Measurements from ENCODE around the gene USP51.
A peak's percentile ranks its signal among the peaks of the same experiment; 100 is the strongest.
"Not testable (repeated sequence)": the region's sequence is repeated elsewhere in the genome, so short reads cannot be mapped to it uniquely, and the experiment has no call there.

Gene USP51

GRCh38 chrX:55484948-55485347 is 4.7 kb downstream of the USP51 start:
- TF ChIP-seq CTCF (IDR thresholded peaks at IDR 0.05; ENCODE audit: low read depth, low read length, missing control alignments), result no peak
- no peak overlapping the region for H3K4me3 ChIP-seq (replicated peaks; ENCODE audit: low read depth, low read length)
- DNase-seq (ENCODE audit: extremely low read depth, low read depth), result no peak

GRCh38 chrX:55480390-55481062 is 9.1 kb downstream of the USP51 start:
- DNase-seq (ENCODE audit: extremely low read depth, low read depth), result no peak
- TF ChIP-seq CTCF (IDR thresholded peaks at IDR 0.05; ENCODE audit: low read depth, low read length, missing control alignments), result no peak

GRCh38 chrX:55479956-55480355 is 9.7 kb downstream of the USP51 start:
- H3K4me3 ChIP-seq (replicated peaks; ENCODE audit: low read depth, low read length); DNase-seq (ENCODE audit: extremely low read depth, low read depth): not testable (repeated sequence)

More at GRCh38 chrX:55480390-55481062, 9.1 kb downstream of the USP51 start:
- no peak overlapping the region for H3K4me3 ChIP-seq (replicated peaks; ENCODE audit: low read depth, low read length)

- not testable (repeated sequence) for H3K4me3 ChIP-seq (replicated peaks; ENCODE audit: low read depth, low read length); DNase-seq (ENCODE audit: extremely low read depth, low read depth)
Observed at GRCh38 chrX:55465791-55466190, 23.9 kb downstream of the USP51 start.

GRCh38 chrX:55465108-55465507 is 24.5 kb downstream of the USP51 start:
- H3K4me3 ChIP-seq (replicated peaks; ENCODE audit: low read depth, low read length); DNase-seq (ENCODE audit: extremely low read depth, low read depth): not testable (repeated sequence)

GRCh38 chrX:55464050-55464449 is 25.6 kb downstream of the USP51 start:
- not testable (repeated sequence) for H3K4me3 ChIP-seq (replicated peaks; ENCODE audit: low read depth, low read length); DNase-seq (ENCODE audit: extremely low read depth, low read depth)

GRCh38 chrX:55459926-55460325 is 29.7 kb downstream of the USP51 start:
- H3K4me3 ChIP-seq (replicated peaks; ENCODE audit: low read depth, low read length), result not testable (repeated sequence)

GRCh38 chrX:55459426-55459825 is 30.2 kb downstream of the USP51 start:
- H3K4me3 ChIP-seq (replicated peaks; ENCODE audit: low read depth, low read length); DNase-seq (ENCODE audit: extremely low read depth, low read depth): not testable (repeated sequence)

More at GRCh38 chrX:55459926-55460325, 29.7 kb downstream of the USP51 start:
- DNase-seq (ENCODE audit: extremely low read depth, low read depth), result not testable (repeated sequence)

GRCh38 chrX:55455708-55456107 is 33.9 kb downstream of the USP51 start:
- H3K4me3 ChIP-seq (replicated peaks; ENCODE audit: low read depth, low read length); DNase-seq (ENCODE audit: extremely low read depth, low read depth): not testable (repeated sequence)

GRCh38 chrX:55452833-55453124 is 36.9 kb downstream of the USP51 start:
- no peak for DNase-seq (ENCODE audit: extremely low read depth, low read depth)
- H3K4me3 ChIP-seq (replicated peaks; ENCODE audit: low read depth, low read length), result peak overlapping the region; percentile 59
- TF ChIP-seq CTCF (IDR thresholded peaks at IDR 0.05; ENCODE audit: low read depth, low read length, missing control alignments), result no peak

Data from HFF-Myc (cell line).